Endothelial cell (in vitro differentiated cells): Measurements from ENCODE around the gene CD28. TPM values are rescaled to one million over a fixed set of nuclear protein-coding genes. Genes with fewer than 3 reads are reported as not detected.

Experiments
- DNase-seq: peaks from one replicate; pipeline ENCODE4 v3.0.0; 2021; ENCODE audit warnings: low spot score
- H3K27ac Mint-ChIP-seq: one replicate; pipeline ENCODE4 v1.8.0; 2021; ENCODE audit warnings: mixed read lengths, inconsistent platforms; ENCODE audit not compliant: unreplicated experiment
- H3K27me3 Mint-ChIP-seq: one replicate; pipeline ENCODE4 v1.8.0; 2021; ENCODE audit warnings: mild to moderate bottlenecking, moderate library complexity, mixed read lengths, inconsistent platforms; ENCODE audit not compliant: unreplicated experiment
- H3K36me3 Mint-ChIP-seq: one replicate; pipeline ENCODE4 v1.8.0; 2021; ENCODE audit warnings: mild to moderate bottlenecking, low read depth, mixed read lengths, inconsistent platforms; ENCODE audit not compliant: unreplicated experiment
- H3K4me1 Mint-ChIP-seq: one replicate; pipeline ENCODE4 v1.8.0; 2021; ENCODE audit warnings: mild to moderate bottlenecking, mixed read lengths, inconsistent platforms; ENCODE audit not compliant: unreplicated experiment
- H3K4me3 Mint-ChIP-seq: one replicate; pipeline ENCODE4 v1.8.0; 2021; ENCODE audit warnings: mild to moderate bottlenecking, mixed read lengths, inconsistent platforms; ENCODE audit not compliant: unreplicated experiment
- H3K9me3 Mint-ChIP-seq: one replicate; pipeline ENCODE4 v1.8.0; 2021; ENCODE audit warnings: mixed read lengths, inconsistent platforms; ENCODE audit not compliant: unreplicated experiment
- CTCF ChIP-seq: fragments of 200-600 bp; sonication (generic); IDR thresholded peaks from one replicate; pipeline ENCODE4 v1.5.0; 2021; ENCODE audit warnings: antibody characterized with exemption; ENCODE audit not compliant: unreplicated experiment
- total RNA-seq: library from RNA; stranded (reverse); fragmentation: NEBNext Ultra II Directional; extraction: Animal tissue kit (Norgen Biotek cat#: 25700); gene quantifications from one replicate; pipeline ENCODE4 v1.2.1, GENCODE V29; 2021; ENCODE audit not compliant: unreplicated experiment

CD28 gene
- total RNA-seq, 1 donor from 2014 or later, result not detected

DNA sequence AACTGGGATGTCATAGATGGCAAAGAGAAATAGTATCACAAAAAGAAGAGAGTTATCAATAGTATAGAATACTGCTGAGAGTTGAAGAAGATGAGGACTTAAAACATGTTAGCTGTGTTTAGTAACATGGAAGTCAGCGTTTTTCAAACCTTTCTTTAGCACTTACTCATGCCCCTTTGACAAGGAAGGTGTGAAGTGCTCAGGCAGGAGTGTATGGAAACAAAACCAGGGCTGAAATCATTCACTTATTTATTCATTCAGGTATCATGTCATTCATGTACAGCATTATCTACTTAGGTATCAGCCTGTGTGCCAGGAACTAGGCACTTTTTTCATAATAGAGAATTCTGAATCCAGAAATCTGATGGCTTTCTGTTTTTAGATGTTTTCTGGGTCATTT is 27.2 kb downstream of the CD28 start:
- Mint-ChIP-seq H3K4me3 (no peak overlapping the region), H3K9me3 (no peaks in the 10 kb centered on the region), H3K27ac (no peak overlapping the region), H3K27me3 (peaks cover 1% of the 10 kb centered on the region), H3K36me3 (no peaks in the 10 kb centered on the region), H3K4me1 (no peaks in the 10 kb centered on the region)
- TF ChIP-seq CTCF, result no peak
- no peak for DNase-seq

GRCh38 chr2:203734276-203734983 is 28.0 kb downstream of the CD28 start:
- no peaks in the 10 kb centered on the region for H3K4me1 Mint-ChIP-seq
- no peak overlapping the region for H3K27ac Mint-ChIP-seq
- DNase-seq, result no peak
- H3K27me3 Mint-ChIP-seq, result peaks cover 1% of the 10 kb centered on the region
- TF ChIP-seq CTCF, result no peak
- no peaks in the 10 kb centered on the region for H3K36me3 Mint-ChIP-seq
- no peak overlapping the region for H3K4me3 Mint-ChIP-seq
- H3K9me3 Mint-ChIP-seq, result no peaks in the 10 kb centered on the region

- no peak for TF ChIP-seq CTCF
- DNase-seq, result no peak
- Mint-ChIP-seq H3K9me3 (no peaks in the 10 kb centered on the region), H3K27me3 (peaks cover 3% of the 10 kb centered on the region), H3K4me1 (no peaks in the 10 kb centered on the region), H3K4me3 (no peak overlapping the region), H3K27ac (no peak overlapping the region), H3K36me3 (no peaks in the 10 kb centered on the region)
Observed at GRCh38 chr2:203737360-203737759, 30.9 kb downstream of the CD28 start.

GRCh38 chr2:203739351-203739750 is 32.9 kb downstream of the CD28 start:
- no peak overlapping the region for H3K27ac Mint-ChIP-seq
- no peak for TF ChIP-seq CTCF
- H3K4me3 Mint-ChIP-seq, result no peak overlapping the region
- no peaks in the 10 kb centered on the region for H3K36me3 Mint-ChIP-seq
- no peak for DNase-seq
- no peaks in the 10 kb centered on the region for H3K4me1 Mint-ChIP-seq
- H3K9me3 Mint-ChIP-seq, result no peaks in the 10 kb centered on the region
- peaks cover 3% of the 10 kb centered on the region for H3K27me3 Mint-ChIP-seq

DNA sequence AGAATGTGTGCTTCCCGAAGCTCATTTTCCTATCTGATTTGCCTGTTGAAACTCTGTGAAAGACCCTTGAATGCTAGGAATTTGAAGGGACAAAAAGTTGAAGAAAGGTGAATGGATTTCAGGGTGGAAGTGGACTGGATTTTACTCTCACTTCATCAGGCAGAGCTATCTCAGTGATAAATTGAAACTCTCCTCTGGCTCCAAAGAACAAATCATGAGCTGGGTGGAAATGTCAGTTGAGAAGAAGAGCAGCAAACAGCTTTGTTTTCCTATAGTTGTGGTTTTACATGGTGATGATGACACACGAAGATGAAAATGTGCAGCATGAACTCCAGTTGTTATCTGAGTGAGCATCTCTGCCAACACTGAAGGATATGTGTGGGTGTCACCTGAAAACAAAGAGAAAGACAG is 34.4 kb downstream of the CD28 start:
- peaks cover 3% of the 10 kb centered on the region for H3K27me3 Mint-ChIP-seq
- no peaks in the 10 kb centered on the region for H3K36me3 Mint-ChIP-seq

More for the DNA sequence above, 34.4 kb downstream of the CD28 start:
- DNase-seq, result no peak
- no peak overlapping the region for H3K27ac Mint-ChIP-seq
- no peaks in the 10 kb centered on the region for H3K4me1 Mint-ChIP-seq
- TF ChIP-seq CTCF, result no peak
- no peaks in the 10 kb centered on the region for H3K9me3 Mint-ChIP-seq
- H3K4me3 Mint-ChIP-seq, result no peak overlapping the region
